GM20000 (cell line): ENCODE results near the gene GPATCH4.
"Not testable (repeated sequence)": the region's sequence is repeated elsewhere in the genome, so short reads cannot be mapped to it uniquely, and the experiment has no call there.

Source experiments
- DNase-seq: peaks from one replicate; pipeline ENCODE4 v3.0.0; 2012; ENCODE audit warnings: low spot score
- CTCF ChIP-seq: IDR thresholded peaks from 2 replicates; pipeline ENCODE4 v1.5.1; 2012; ENCODE audit warnings: mild to moderate bottlenecking, control low read depth; ENCODE audit errors: extremely low read depth, missing control alignments

Gene GPATCH4

DNA sequence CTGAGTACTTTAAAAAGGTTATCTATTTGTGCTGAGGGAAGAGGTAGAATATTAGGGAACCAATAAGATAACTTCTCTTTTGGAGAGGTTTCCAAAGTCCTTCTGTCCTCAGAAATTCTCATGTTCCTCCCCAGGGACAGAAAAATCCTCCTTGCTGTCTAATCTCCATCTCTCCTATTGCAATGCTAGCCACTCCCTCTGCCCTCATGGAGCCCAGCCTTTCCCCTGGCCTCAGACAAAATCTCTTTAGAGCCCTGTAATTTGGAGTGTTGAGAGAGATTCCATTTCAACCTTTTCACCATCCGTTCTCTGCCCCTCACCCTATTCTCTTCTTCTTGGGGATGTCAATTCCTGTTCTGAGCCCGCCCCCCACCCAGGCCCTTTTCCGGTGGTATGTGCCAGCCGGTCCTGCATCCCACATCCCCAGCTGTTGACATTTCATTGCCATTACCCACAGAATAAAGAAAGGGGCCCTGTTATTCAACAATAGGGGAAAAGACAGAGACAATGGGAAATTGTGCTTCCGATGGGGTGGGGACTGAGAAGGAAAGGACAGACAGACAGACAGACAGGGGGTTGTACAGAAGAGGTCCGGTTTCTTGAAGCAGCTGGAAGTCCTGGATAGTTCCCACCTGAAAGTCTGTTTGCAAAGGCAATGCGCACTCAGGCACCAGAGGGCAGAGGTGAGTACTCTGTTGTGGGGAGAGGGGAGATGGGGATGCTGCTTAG, 17.7 kb upstream of the GPATCH4 start, which contains the start of gene HAPLN2:
Gene HAPLN2 (plus strand): TSS at position 563 of the 729 bp plus-strand sequence. CDS start 4,076 bp downstream, outside the sequence.
- DNase-seq: no peak

DNA sequence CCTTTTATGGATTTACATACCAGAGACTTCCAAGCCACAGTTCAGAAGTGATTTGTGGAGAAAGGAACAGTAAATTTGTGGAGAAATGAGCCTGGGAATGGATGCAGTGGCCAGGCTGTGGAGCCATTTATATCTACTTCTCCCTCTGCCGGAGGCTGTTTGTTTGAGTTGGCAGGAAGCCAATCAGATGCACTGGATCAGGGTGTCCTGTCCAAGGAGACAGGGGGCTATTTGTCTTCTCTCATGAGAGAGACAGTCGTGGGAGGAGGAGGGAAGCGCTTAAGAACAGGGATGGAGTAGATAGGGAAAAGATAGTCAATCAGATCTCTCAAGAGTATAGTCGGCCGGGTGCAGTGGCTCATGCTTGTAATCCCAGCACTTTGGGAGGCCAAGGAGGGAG, 15.2 kb upstream of the GPATCH4 start:
- no peak for DNase-seq
- TF ChIP-seq CTCF: no peak

More for the DNA sequence above, 17.7 kb upstream of the GPATCH4 start, which contains the start of gene HAPLN2:
- peak; percentile 45 for TF ChIP-seq CTCF

DNA sequence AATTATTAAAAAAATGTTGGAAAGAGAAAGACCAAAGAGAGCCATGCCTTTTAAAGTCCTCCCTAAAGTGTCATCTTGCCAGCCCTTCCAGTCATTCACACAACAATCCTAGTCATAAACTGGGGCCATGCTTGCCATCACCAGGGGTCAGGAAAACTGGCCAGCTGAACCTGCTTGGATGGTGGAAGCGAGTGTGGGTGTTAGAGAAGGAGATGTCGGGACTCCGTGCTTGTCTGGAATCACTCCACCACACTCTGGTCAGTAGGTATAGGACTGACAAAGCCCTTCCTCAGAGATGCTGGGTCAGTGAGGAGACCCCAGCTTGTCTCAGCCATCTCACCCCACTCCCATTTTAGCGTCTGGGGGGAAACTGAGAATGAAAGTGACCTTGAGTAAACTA, 14.7 kb upstream of the GPATCH4 start:
- DNase-seq: no peak
- no peak for TF ChIP-seq CTCF

GRCh38 chr1:156612666-156613065, 11.4 kb upstream of the GPATCH4 start:
- no peak for DNase-seq
- TF ChIP-seq CTCF: no peak

GRCh38 chr1:156610072-156610471, 8.8 kb upstream of the GPATCH4 start:
- not testable (repeated sequence) for DNase-seq

GRCh38 chr1:156608981-156609380, 7.7 kb upstream of the GPATCH4 start:
- peak; percentile 60 for DNase-seq
- peak; percentile 58 for TF ChIP-seq CTCF

- peak; percentile 61 for TF ChIP-seq CTCF
These were observed 6.9 kb upstream of the GPATCH4 start for GRCh38 chr1:156608036-156608674.

DNA sequence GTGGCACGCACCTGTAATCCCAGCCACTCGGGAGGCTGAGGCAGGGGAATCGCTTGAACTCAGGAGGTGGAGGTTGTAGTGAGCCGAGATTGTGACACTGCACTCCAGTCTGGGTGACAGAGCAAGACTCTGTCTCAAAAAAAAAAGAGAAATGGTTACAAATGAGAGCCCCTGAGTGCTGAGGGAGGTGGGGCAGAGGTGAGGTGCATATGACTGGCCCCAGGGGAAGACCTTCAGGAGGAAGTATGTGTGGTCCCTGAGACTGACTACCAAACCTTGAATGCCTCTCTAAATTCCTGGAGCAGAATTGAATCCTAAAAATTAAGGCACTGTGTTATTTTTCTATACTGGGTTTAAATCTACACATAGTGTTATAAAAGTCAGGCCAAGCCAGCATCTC, 6.1 kb upstream of the GPATCH4 start:
- DNase-seq: not testable (repeated sequence)

More at GRCh38 chr1:156608036-156608674, 6.9 kb upstream of the GPATCH4 start:
- peak; percentile 69 for DNase-seq
